Renal cortical epithelial cell (primary cell): Measurements from ENCODE around the gene OR52A5. TPM values are rescaled to one million over a fixed set of nuclear protein-coding genes. Genes with fewer than 3 reads are reported as not detected.
A peak's percentile ranks its signal among the peaks of the same experiment; 100 is the strongest.

Experiments
- DNase-seq: peaks from one replicate; pipeline ENCODE4 v3.0.0-alpha.2; 2011; ENCODE audit warnings: low read depth
- total RNA-seq: library from RNA; depleted of rRNA; stranded (reverse); fragments of >200 nt; gene quantifications from 2 replicates; pipeline ENCODE4 v1.2.3, GENCODE V29; 2014

Gene OR52A5
- total RNA-seq, 1 donor from 2014 or later, result not detected

- DNase-seq, result no peak
These were observed 20.6 kb downstream of the OR52A5 start for GRCh38 chr11:5117588-5117987.

- DNase-seq, result no peak
These were observed 22.8 kb downstream of the OR52A5 start for GRCh38 chr11:5115339-5115738.

- DNase-seq, result no peak
These were observed 30.9 kb downstream of the OR52A5 start for GRCh38 chr11:5107285-5107684.

- no peak for DNase-seq
These were observed 35.1 kb downstream of the OR52A5 start for GRCh38 chr11:5103066-5103465.

- DNase-seq, result no peak
These were observed 35.9 kb downstream of the OR52A5 start for GRCh38 chr11:5102246-5102645.

- DNase-seq, result no peak
These were observed 42.1 kb downstream of the OR52A5 start for GRCh38 chr11:5096011-5096410.

GRCh38 chr11:5092821-5093585 is 45.2 kb downstream of the OR52A5 start:
- no peak for DNase-seq

GRCh38 chr11:5090668-5091067 is 47.5 kb downstream of the OR52A5 start:
- no peak for DNase-seq

- peak; percentile 18 for DNase-seq
These were observed 49.6 kb downstream of the OR52A5 start for GRCh38 chr11:5088556-5088955.

- no peak for DNase-seq
These were observed 54.6 kb downstream of the OR52A5 start for GRCh38 chr11:5083602-5084001.

- DNase-seq, result no peak
These were observed 56.8 kb downstream of the OR52A5 start for GRCh38 chr11:5081405-5081804.

Other genes with a start within 250 kb of the OR52A5 start
- gene OR51A7, start 234.6 kb downstream of the OR52A5 start, total RNA-seq, result not detected in 2 replicates
- not detected in 2 replicates for gene OR51G2, start 219.0 kb downstream of the OR52A5 start, total RNA-seq
- not detected in 2 replicates for gene OR51G1, start 214.0 kb downstream of the OR52A5 start, total RNA-seq
- not detected in 2 replicates for gene OR51A4, start 190.8 kb downstream of the OR52A5 start, total RNA-seq
- not detected in 2 replicates for gene OR51A2, start 182.6 kb downstream of the OR52A5 start, total RNA-seq
- not detected in 2 replicates for gene OR51L1, start 143.5 kb downstream of the OR52A5 start, total RNA-seq
- gene OR52J3, start 91.8 kb downstream of the OR52A5 start, total RNA-seq, result not detected in 2 replicates
- gene OR52E2, start 78.7 kb downstream of the OR52A5 start, total RNA-seq, result not detected in 2 replicates
- gene OR52E1, start 68.8 kb downstream of the OR52A5 start, total RNA-seq, result not detected in 2 replicates
- not detected in 2 replicates for gene OR52A1, start 16.4 kb upstream of the OR52A5 start, total RNA-seq
- gene OR51V1, start 62.3 kb upstream of the OR52A5 start, total RNA-seq, result not detected in 2 replicates
- not detected in 2 replicates for gene HBB, start 88.7 kb upstream of the OR52A5 start, total RNA-seq
- gene HBD, start 96.1 kb upstream of the OR52A5 start, total RNA-seq, result not detected in 2 replicates
- not detected in 2 replicates for gene HBG1, start 111.5 kb upstream of the OR52A5 start, total RNA-seq
- gene HBG2, start 116.4 kb upstream of the OR52A5 start, total RNA-seq, result not detected in 2 replicates
- gene HBE1, start 131.6 kb upstream of the OR52A5 start, total RNA-seq, result not detected in 2 replicates
- gene OR51B4, start 163.6 kb upstream of the OR52A5 start, total RNA-seq, result not detected in 2 replicates
- not detected in 2 replicates for gene OR51B2, start 185.9 kb upstream of the OR52A5 start, total RNA-seq
- gene OR51B5, start 205.2 kb upstream of the OR52A5 start, total RNA-seq, result 0.15 TPM in 1 of 2 replicates, not detected in the other
- gene OR51B6, start 213.2 kb upstream of the OR52A5 start, total RNA-seq, result not detected in 2 replicates
- gene OR51M1, start 245.5 kb upstream of the OR52A5 start, total RNA-seq, result not detected in 2 replicates